K562 (cell line): ENCODE measurements around the gene C1QC. TPM values are rescaled to one million over a fixed set of nuclear protein-coding genes. Genes with fewer than 3 reads are reported as not detected.

Experiments used
- CHAMP1 ChIP-seq: fragments of 450-650 bp; IDR thresholded peaks from 2 replicates; pipeline ENCODE4 v1.6.1; 2016; ENCODE audit warnings: mild to moderate bottlenecking
- CREBBP ChIP-seq: IDR thresholded peaks from one replicate; pipeline ENCODE4 v1.6.1; 2012; ENCODE audit warnings: low read depth, mild to moderate bottlenecking, control low read depth, inconsistent platforms, low read length
- CXXC5 ChIP-seq: fragments of 250-450 bp; sonication (Bioruptor Pico); IDR thresholded peaks from 2 replicates; pipeline ENCODE4 v1.8.0; 2022; ENCODE audit warnings: inconsistent platforms, mild to moderate bottlenecking, moderate library complexity
- DMBX1 ChIP-seq: fragments of 250-450 bp; sonication (Bioruptor Pico); IDR thresholded peaks from 2 replicates; pipeline ENCODE4 v1.8.0; 2022; ENCODE audit warnings: inconsistent platforms, mild to moderate bottlenecking, moderate library complexity, borderline replicate concordance
- E2F3 ChIP-seq: fragments of 250-450 bp; sonication (Bioruptor Pico); IDR thresholded peaks from 2 replicates; pipeline ENCODE4 v1.4.0; 2020; ENCODE audit warnings: mild to moderate bottlenecking
- EHMT2 ChIP-seq: fragments of 450-650 bp; IDR thresholded peaks from 2 replicates; pipeline ENCODE4 v1.6.1; 2018; ENCODE audit warnings: antibody characterized with exemption
- FOXJ3 ChIP-seq: sonication (generic); formaldehyde crosslinking; IDR thresholded peaks from 2 replicates; pipeline ENCODE4 v1.4.0; 2020; ENCODE audit warnings: mild to moderate bottlenecking, missing genetic modification reagents
- HCFC1 ChIP-seq: IDR thresholded peaks from 2 replicates; pipeline ENCODE4 v1.6.1; 2012; ENCODE audit warnings: low read depth, low read length, improper control_type of control experiment
- HDAC1 ChIP-seq, 2 experiments: fragments of 450-650 bp; IDR thresholded peaks; 2 replicates each; pipeline ENCODE4 v1.6.1; 2016 to 2017; ENCODE audit warnings: inconsistent platforms in 1 of 2, mild to moderate bottlenecking in 1 of 2, moderate library complexity in 1 of 2
- HMG20A ChIP-seq: fragments of 450-650 bp; formaldehyde crosslinking; conservative IDR thresholded peaks from 2 replicates; pipeline ENCODE4 v1.4.0; 2020; ENCODE audit warnings: mild to moderate bottlenecking, mixed read lengths
- KAT8 ChIP-seq: fragments of 450-650 bp; IDR thresholded peaks from 2 replicates; pipeline ENCODE4 v1.6.1; 2016; ENCODE audit warnings: low read depth, mild to moderate bottlenecking
- LCOR ChIP-seq: sonication (generic); formaldehyde crosslinking; IDR thresholded peaks from 2 replicates; pipeline ENCODE4 v1.8.0; 2022; ENCODE audit warnings: mild to moderate bottlenecking, missing genetic modification reagents
- RBM22 ChIP-seq: fragments of 200-400 bp; formaldehyde crosslinking; IDR thresholded peaks from 2 replicates; pipeline ENCODE4 v1.6.1; 2018; ENCODE audit warnings: low read length, low read depth; ENCODE audit not compliant: poor library complexity, severe bottlenecking
- RUNX1 ChIP-seq: sonication (generic); IDR thresholded peaks from 2 replicates; pipeline ENCODE4 v1.6.1; 2016; ENCODE audit warnings: antibody characterized with exemption, low read depth
- SMAD3 ChIP-seq: fragments of 450-650 bp; formaldehyde crosslinking; conservative IDR thresholded peaks from 2 replicates; pipeline ENCODE4 v1.4.0; 2020; ENCODE audit warnings: mild to moderate bottlenecking
- SRSF7 ChIP-seq: fragments of 200-400 bp; formaldehyde crosslinking; optimal IDR thresholded peaks from 2 replicates; pipeline ENCODE3; 2017; ENCODE audit warnings: mild to moderate bottlenecking, low read depth, low read length
- TARDBP ChIP-seq: fragments of 450-650 bp; IDR thresholded peaks from 2 replicates; pipeline ENCODE4 v1.6.1; 2016
- THRAP3 ChIP-seq: fragments of 450-650 bp; IDR thresholded peaks from 2 replicates; pipeline ENCODE4 v1.6.1; 2016; ENCODE audit warnings: mild to moderate bottlenecking, inconsistent platforms, borderline replicate concordance
- TSC22D4 ChIP-seq: fragments of 450-650 bp; IDR thresholded peaks from 2 replicates; pipeline ENCODE4 v1.6.1; 2016; ENCODE audit warnings: missing genetic modification characterization, missing biosample characterization, control low read depth
- ZBTB2 ChIP-seq: fragments of 450-650 bp; IDR thresholded peaks from 2 replicates; pipeline ENCODE4 v1.6.1; 2016; ENCODE audit warnings: antibody characterized with exemption
- ZNF311 ChIP-seq: fragments of 250-450 bp; sonication (Bioruptor Pico); IDR thresholded peaks from 2 replicates; pipeline ENCODE4 v1.4.0; 2020; ENCODE audit warnings: mild to moderate bottlenecking, moderate library complexity
- ZNF518B ChIP-seq: fragments of 250-450 bp; sonication (Bioruptor Pico); IDR thresholded peaks from 2 replicates; pipeline ENCODE4 v1.5.0; 2021; ENCODE audit warnings: mild to moderate bottlenecking, moderate library complexity
- ZNF583 ChIP-seq: fragments of 250-450 bp; sonication (Bioruptor Pico); IDR thresholded peaks from 2 replicates; pipeline ENCODE4 v1.4.0; 2020
- ZNF830 ChIP-seq: fragments of 250-450 bp; sonication (Bioruptor Pico); IDR thresholded peaks from 2 replicates; pipeline ENCODE4 v1.5.0; 2021; ENCODE audit warnings: mild to moderate bottlenecking
- polyA plus RNA-seq, 8 experiments: library from polyadenylated mRNA; depleted of rRNA in 4 of 8; stranded (reverse) in 5 of 8; unstranded in 3 of 8; fragments of >200 nt; fragmentation: Nextera tagmentation in 2 of 8; fragmentation: Illumina TruSeq in 1 of 8; extraction: Ambion mirVana in 2 of 8; extraction: Trizol in 1 of 8; gene quantifications; 2 replicates each; pipeline versions ENCODE4 v1.2.1 to v1.2.3, GENCODE V29; 2011 to 2014; ENCODE audit warnings: inconsistent platforms in 1 of 8, missing spikeins in 1 of 8
- total RNA-seq, 7 experiments: library from RNA; depleted of rRNA in 6 of 7; stranded (reverse); fragments of >200 nt in 6 of 7; fragmentation: Illumina TruSeq in 2 of 7; extraction: Trizol in 2 of 7; gene quantifications; 2 replicates each; pipeline versions ENCODE4 v1.2.1 to v1.2.3, GENCODE V29; 2011 to 2021; ENCODE audit warnings: low replicate concordance in 1 of 7

The C1QC gene
- total and polyA plus RNA-seq, 9 of the 15 experiments (the other 6 are each of a cell fraction or from before 2014, with no cell fraction given) = 0.69 TPM; not detected in 8

GRCh38 chr1:22611530-22611947 lies 31.9 kb upstream of the C1QC start (continued):
- TF ChIP-seq EHMT2 (peak; percentile 100), DMBX1 (peak; percentile 93), SMAD3 (CRISPR knock-in tag) (peak; percentile 77; the same call in 1 of the 2 replicates), ZNF583 (CRISPR knock-in tag) (peak; percentile 49; the same call in 1 of the 2 replicates), ZNF311 (CRISPR knock-in tag) (peak; percentile 58; the same call in 1 of the 2 replicates), HDAC1 (IDR thresholded peaks at IDR 0.05) (0 out of 4 replicates have a peak, but pooled peaks of 1 of the 2 experiments have one; percentile 20), SRSF7 (no peak), ZNF518B (CRISPR knock-in tag) (no peak), THRAP3 (no peak), TARDBP (no peak), RBM22 (no peak), TSC22D4 (tag) (no peak), CREBBP (no peak), ZBTB2 (no peak), LCOR (CRISPR knock-in tag) (peak; percentile 66; the same call in 1 of the 2 replicates), KAT8 (no peak), HCFC1 (peak; percentile 40; the same call in 1 of the 2 replicates), HMG20A (CRISPR knock-in tag) (no peak), E2F3 (peak; percentile 38; the same call in 1 of the 2 replicates), ZNF830 (CRISPR knock-in tag) (no peak), RUNX1 (no peak), CXXC5 (CRISPR knock-in tag) (peak; percentile 53; the same call in 1 of the 2 replicates), FOXJ3 (CRISPR knock-in tag) (no peak), CHAMP1 (peak; percentile 78)
